NCI-H1694 (cell line): Measurements from ENCODE around the gene G6PD.
"Not testable (repeated sequence)": the region's sequence is repeated elsewhere in the genome, so short reads cannot be mapped to it uniquely, and the experiment has no call there.

Experiments used
- DNase-seq: peaks from one replicate; lab custom pipeline; 2025; lab: John Stamatoyannopoulos, UW

The G6PD gene

DNA sequence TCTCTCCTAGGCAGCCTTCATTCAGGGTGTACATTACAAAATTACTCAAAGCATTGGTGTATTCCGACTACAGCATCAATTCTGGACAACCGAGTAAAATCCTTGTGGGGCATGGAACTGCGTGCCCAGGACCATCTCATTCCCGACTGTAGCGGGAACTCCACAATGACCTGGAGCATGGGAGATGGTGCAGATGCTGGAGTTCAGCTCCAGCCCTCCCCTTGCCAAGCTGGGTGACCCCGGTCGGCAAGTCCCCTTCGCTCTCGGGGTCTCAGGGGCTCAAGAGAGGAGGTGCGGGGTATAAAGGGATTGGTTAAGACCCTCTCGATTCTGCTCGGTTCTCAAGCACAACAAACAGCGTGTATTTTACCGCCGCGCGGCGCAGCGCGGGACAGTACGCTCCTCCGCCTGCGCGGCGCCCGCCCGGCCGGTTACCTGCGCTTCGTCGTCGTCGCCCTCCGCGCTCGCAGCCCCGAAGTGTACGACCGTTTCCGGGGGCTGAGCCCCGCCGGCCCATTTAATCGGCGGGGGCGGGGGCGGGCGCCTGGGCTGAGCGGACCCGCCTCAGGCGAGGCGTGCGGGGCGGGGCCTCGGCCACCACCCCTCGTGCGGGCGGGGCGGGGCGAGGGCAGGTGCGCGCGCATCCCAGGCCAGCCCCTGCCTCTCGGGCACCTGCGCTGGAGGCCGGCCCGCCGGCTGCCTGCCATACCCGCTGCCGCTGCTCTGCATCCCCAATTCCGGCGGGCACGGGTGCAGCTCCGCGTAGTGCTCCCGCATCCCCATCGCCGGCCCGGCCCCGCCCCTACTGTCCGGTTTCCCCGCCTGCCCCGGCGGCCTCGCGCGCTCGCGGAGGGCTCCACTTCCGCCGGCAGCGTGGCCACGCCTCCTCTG is at the start of gene G6PD:
G6PD (minus strand) TSS at position 493 of the 891 bp plus-strand sequence. CDS start 691 bp downstream, outside the sequence.
- peak; percentile 46 for DNase-seq

DNA sequence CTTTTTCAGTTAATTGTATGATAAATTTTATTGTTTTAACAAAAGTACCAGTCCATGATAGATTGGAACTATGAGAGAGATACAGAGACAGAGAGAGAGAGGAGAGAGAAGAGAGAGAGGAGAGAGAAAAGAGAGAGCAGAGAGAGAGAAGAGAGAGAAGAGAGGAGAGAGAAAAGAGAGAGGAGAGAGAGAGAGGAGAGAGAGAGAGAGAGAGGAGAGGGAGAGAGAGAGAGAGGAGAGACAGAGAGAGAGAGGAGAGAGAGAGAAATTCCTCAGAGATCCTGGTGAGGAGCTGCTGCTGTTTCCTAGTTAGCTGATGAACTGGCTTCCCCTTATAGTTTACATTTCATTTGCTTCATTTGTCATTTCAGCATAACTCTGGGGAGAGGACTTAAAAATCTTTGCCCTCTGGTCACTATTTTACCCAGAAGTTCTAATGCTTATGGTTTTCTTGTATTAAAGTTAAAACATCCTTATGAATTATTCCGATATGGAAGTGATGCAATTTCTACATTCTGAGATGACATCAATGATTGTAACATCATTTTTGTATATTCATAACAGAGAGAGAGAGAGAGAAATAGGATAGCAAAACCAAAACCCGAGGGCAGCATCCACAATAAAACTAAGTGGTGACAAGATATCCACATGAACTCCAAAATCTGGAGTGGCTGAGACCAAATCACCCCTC is 49.1 kb upstream of the G6PD start:
- no peak for DNase-seq

- no peak for DNase-seq
Measured at GRCh38 chrX:154594491-154594890, 47.8 kb upstream of the G6PD start.

GRCh38 chrX:154593201-154593600 is 46.6 kb upstream of the G6PD start:
- no peak for DNase-seq

DNA sequence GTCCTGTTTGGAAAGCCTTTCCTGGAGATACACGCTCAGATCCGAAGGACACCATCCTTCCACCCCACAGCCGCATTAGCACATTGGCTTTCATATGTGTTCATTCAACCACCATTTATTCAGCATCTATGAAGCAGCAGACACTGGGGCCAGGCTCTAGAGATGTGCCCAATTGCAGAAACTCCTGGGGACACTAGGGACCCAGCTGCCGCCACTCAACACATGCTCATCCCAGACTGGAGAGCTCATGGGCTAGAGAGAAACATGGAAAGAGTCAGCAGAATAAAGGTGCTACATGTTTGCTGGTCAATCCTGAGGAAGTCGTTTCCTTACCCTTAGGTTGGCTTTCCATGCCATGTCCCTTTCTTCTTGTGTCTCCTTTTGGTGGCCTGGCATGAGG is 45.9 kb upstream of the G6PD start:
- DNase-seq: no peak

GRCh38 chrX:154590415-154590814 is 43.8 kb upstream of the G6PD start:
- DNase-seq: not testable (repeated sequence)

- DNase-seq: not testable (repeated sequence)
Measured at GRCh38 chrX:154584585-154585183, 38.0 kb upstream of the G6PD start, which contains the start of gene CTAG1A. TSS of gene CTAG1A (plus strand) at chrX:154585133. CDS start at chrX:154585207, 74 bp downstream.

- not testable (repeated sequence) for DNase-seq
Measured at GRCh38 chrX:154582994-154583393, 36.3 kb upstream of the G6PD start.

GRCh38 chrX:154575076-154575475 is 28.4 kb upstream of the G6PD start:
- not testable (repeated sequence) for DNase-seq

GRCh38 chrX:154573061-154573460 is 26.4 kb upstream of the G6PD start:
- not testable (repeated sequence) for DNase-seq

GRCh38 chrX:154570361-154570760 is 23.7 kb upstream of the G6PD start:
- not testable (repeated sequence) for DNase-seq

DNA sequence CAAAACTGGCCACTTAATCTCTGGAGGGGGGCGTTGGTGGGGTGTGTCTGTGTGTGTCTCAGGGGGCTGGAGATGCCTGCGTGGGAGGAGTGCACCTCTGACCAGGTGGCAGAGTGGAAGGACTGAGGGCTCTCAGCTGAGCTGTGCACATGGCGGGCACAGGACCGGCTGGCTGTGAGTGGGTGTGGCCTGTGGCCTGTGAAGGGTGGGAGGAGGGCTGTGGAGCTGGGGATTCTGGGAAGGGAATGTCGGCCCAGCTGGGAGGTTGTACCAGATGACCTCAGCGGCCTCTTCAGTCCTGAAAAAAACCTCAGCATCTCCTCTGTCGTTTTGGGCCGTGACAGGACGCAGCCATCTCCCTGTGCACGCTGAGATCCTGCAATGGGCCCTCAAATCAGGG is 15.6 kb upstream of the G6PD start:
- DNase-seq: not testable (repeated sequence)

- DNase-seq: not testable (repeated sequence)
Measured at GRCh38 chrX:154560326-154560725, 13.7 kb upstream of the G6PD start.

GRCh38 chrX:154558896-154559295 is 12.2 kb upstream of the G6PD start:
- not testable (repeated sequence) for DNase-seq

DNA sequence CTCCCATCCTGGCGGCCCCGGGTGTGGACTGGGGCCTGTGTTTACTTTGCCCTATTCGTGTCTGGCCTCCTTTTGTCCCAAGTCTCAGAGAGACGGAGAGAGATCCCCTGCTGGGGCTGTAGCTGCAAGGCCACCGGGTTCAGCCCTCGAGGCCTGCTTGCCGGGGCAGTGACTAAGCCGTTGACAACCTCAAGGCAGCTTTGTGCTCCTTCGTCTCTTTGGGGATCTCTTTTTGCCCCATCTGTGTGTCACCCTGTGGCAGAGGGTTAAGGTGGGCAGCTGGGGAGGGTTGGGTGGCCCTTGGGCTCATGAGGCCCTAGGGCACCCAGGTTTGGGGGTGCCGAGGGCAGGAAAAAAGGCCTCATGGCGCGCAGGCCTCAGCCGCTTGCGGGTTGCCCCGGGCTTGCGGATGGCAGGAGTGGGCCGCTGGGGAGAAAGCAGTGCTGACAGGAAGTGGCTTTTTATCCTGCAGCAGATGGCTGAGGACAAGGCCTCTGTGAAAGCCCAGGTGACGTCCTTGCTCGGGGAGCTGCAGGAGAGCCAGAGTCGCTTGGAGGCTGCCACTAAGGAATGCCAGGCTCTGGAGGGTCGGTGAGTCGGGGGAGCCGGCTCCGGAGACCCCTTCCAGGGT is 11.5 kb upstream of the G6PD start:
- DNase-seq: not testable (repeated sequence)

DNA sequence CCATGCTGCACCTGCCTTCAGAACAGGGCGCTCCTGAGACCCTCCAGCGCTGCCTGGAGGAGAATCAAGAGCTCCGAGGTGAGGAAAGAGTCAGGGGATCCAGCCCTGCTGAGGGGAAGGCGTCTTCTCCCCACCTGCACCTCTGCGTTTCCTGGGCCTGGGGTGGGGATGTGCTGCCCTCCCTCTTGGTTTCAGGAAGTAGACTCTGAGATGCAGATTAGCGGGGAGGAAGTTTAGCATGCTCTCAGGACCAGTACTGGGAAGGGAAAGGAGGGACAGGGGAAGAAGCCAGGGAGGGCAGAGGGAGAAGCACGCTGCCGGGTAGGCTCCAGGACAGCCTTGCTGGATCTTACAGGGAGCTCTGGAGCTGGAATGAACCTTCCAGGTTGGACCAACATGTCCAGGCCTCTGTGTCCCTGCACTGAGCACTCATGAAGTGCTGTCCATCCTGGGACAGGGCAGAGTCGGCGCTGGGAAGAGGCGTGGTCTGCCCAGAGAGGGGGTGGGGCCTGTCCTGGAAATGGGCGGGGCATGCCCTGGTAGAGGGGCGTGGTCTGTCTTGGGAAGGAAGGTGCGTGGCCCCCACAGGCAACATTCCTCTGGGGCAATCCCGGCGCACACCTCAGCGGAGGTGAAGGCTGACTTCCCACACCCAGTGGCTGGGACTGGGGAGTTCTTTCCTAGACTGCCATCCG is 5.6 kb upstream of the G6PD start:
- not testable (repeated sequence) for DNase-seq

- DNase-seq: no peak
Measured at GRCh38 chrX:154549766-154550165, 3.1 kb upstream of the G6PD start.

DNA sequence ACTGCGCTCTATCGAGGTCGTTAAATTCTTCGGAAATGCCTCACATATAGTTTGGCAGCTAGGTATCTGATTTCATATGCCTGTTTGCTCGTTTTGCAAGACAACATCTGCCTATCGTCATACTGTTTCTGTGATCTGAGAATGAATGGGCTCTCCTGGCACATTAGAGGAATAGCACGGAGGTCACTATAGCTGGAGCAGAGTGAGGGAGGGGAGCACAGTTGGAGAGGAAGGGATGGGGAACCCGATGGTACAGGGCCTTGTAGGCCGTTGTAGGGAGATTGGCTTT is 1.3 kb upstream of the G6PD start:
- no peak for DNase-seq

DNA sequence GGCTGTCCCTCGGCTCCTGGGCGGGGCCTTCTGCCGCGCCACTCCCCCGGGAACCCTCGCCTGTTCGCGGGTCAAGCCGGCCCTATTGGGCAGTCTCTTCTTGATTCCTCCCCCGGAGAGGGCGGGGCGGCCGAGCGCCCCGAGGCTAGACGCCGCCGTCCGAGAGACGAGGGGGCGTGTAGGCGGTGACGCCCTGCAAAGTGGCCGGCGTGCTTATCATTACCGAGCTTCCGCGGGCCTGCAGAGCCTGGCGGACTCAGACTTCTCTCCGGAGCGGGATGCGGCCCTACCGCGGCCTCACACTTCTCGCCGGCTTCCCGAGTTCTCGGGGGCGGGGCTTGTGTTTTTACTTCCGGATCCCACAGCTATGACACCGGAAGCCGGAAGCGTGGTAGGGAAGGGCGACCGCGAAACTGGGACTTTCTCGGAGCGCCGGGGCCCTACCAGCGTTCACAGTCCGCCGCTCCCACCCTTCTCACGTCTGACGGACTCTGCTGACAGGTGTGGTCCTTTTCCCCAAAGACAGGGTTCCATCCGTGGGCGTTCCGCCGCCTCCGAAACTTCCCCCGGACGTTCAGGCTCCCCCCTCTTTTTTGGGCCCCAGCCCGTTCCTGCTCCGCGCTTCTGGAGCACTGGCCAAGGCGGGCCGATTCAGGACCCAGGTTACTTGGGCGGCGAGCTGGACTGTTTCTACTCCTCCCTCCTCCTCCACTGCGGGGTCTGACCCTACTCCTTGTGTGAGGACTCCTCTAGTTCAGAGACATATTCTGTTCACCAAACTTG is 790 bp upstream of the G6PD start, which contains the start of gene IKBKG:
IKBKG (plus strand) TSS at position 376 of the 783 bp plus-strand sequence. CDS start 4,383 bp downstream, outside the sequence.
- peak; percentile 74 for DNase-seq

GRCh38 chrX:154545673-154546274 is 872 bp downstream of the G6PD start:
- no peak for DNase-seq
